Natural killer cell treated with Interleukin-12 subunit alpha and Interleukin-12 subunit beta and Interleukin-15 and Interleukin-18, amount 100 ng/mL, for 72 hours (primary cell): Measurements from ENCODE around the gene WDFY4. TPM values are rescaled to one million over a fixed set of nuclear protein-coding genes. Genes with fewer than 3 reads are reported as not detected.

Experiments used
- ATAC-seq, 2 donors: fragments of 150-1000 bp; cut with Tn5 transposase in 1 of 2; sonication (Bioruptor Pico), chemical (Tn5 transposase) in 1 of 2; 2 replicates each; pipeline ENCODE4 v1.10.0; 2021
- DNase-seq: peaks from one replicate; pipeline ENCODE4 v3.0.0; 2022; ENCODE audit warnings: low spot score
- H3K27ac Mint-ChIP-seq, 2 donors: 1 replicate in 1 of 2; 2 replicates in 1 of 2; pipeline ENCODE4 v1.8.0; 2022; ENCODE audit warnings: mixed read lengths in 2 of 2, mild to moderate bottlenecking in 1 of 2, moderate library complexity in 1 of 2
- H3K27me3 Mint-ChIP-seq, 2 donors: 1 replicate in 1 of 2; 2 replicates in 1 of 2; pipeline ENCODE4 v1.8.0; 2022; ENCODE audit warnings: mixed read lengths in 2 of 2
- H3K36me3 Mint-ChIP-seq: one replicate; pipeline ENCODE4 v1.8.0; 2022; ENCODE audit warnings: mixed read lengths
- H3K4me1 Mint-ChIP-seq, 2 donors: 1 replicate in 1 of 2; 2 replicates in 1 of 2; pipeline ENCODE4 v1.8.0; 2022; ENCODE audit warnings: low read depth in 2 of 2, mixed read lengths in 2 of 2, mild to moderate bottlenecking in 1 of 2
- H3K4me3 Mint-ChIP-seq: one replicate; pipeline ENCODE4 v1.8.0; 2022; ENCODE audit warnings: mixed read lengths
- H3K9me3 Mint-ChIP-seq: 2 replicates; pipeline ENCODE4 v1.8.0; 2022; ENCODE audit warnings: mixed read lengths
- total RNA-seq, 2 donors: library from RNA; stranded (reverse); gene quantifications; one replicate each; pipeline ENCODE4 v1.2.3, GENCODE V29; 2022

Gene WDFY4
- total RNA-seq, 2 donors from 2014 or later, result 2.0 TPM; not detected in 1

GRCh38 chr10:48763403-48763965 lies 78.8 kb downstream of the WDFY4 start:
- DNase-seq, result no peak
- peaks cover 3% of the 10 kb centered on the region for H3K9me3 Mint-ChIP-seq
- no peaks in the 10 kb centered on the region for H3K4me1 Mint-ChIP-seq
- peaks cover 21 to 33% of the 10 kb centered on the region in 2 donors for H3K27me3 Mint-ChIP-seq
- no peaks in the 10 kb centered on the region for H3K36me3 Mint-ChIP-seq
- no peak for ATAC-seq
- H3K4me3 Mint-ChIP-seq, result no peak overlapping the region
- no peak overlapping the region for H3K27ac Mint-ChIP-seq

DNA sequence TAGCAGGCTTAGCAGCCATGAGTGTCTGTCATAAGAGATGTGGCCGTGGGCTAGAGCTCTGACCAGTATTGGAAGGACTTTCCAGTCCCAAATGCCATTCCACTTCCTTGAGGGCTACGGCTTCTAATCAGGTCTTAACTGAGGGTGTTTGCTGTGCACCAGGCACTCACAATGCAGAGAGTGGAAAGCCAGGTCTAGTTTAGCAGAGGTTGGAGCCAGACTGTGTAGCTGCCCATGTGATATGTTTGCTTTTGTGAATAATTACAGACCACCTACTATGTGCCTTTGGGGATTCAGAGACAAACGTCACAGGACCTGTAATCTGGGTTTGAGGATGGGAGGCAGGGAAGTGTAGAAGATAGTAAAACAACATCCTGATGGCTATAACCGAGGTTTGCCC lies 79.8 kb downstream of the WDFY4 start:
- Mint-ChIP-seq H3K4me3 (no peak overlapping the region), H3K4me1 (no peaks in the 10 kb centered on the region), H3K9me3 (peaks cover 3% of the 10 kb centered on the region), H3K27me3 (peaks cover 14 to 24% of the 10 kb centered on the region in 2 donors), H3K27ac (no peak overlapping the region), H3K36me3 (no peaks in the 10 kb centered on the region)
- ATAC-seq (no peak), DNase-seq (no peak)

DNA sequence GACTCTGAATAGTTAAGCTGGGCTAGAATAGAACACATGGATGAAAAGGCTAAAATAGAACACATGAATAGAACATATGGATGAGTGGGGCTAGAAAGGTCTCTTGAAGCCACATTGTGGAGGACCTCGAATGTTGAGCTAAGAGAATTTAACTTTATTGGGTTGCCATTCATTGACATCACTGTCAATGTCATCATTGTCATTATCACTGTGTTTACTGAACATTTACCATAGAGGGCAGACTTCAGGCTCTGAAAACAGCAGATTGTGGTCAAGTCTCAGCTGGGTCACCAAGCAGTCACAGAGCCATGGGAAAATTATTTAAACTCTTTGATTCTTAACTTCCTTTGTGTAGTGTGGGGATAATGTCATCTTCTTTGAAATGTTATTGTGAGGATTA lies 80.4 kb downstream of the WDFY4 start:
- DNase-seq (no peak), ATAC-seq (no peak)
- no peaks in the 10 kb centered on the region for H3K36me3 Mint-ChIP-seq
- no peak overlapping the region for H3K27ac Mint-ChIP-seq
- H3K9me3 Mint-ChIP-seq, result no peaks in the 10 kb centered on the region
- no peak overlapping the region for H3K4me3 Mint-ChIP-seq
- H3K27me3 Mint-ChIP-seq, result peaks cover 9 to 19% of the 10 kb centered on the region in 2 donors
- no peaks in the 10 kb centered on the region for H3K4me1 Mint-ChIP-seq

DNA sequence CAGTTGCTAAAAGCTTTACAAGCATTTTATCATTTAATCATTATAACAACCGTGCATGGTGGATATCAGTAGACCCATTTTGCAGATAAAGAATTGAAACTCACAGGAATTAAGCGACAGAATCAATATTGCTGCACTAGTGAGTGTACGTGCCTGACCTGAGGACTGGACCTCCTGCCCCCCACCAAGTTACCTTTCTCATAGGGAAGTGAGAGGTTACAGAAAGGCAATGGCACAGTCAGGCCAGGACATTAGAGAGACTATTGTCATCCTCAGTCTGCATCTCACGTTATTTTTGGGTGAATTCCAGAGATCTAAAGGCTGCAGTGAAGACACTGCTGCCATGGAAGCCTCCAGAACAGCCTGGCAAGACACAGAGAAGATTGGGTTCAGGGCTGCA lies 80.9 kb downstream of the WDFY4 start:
- DNase-seq, result no peak
- no peak for ATAC-seq
- H3K27me3 Mint-ChIP-seq, result peaks cover 9 to 16% of the 10 kb centered on the region in 2 donors
- H3K9me3 Mint-ChIP-seq, result no peaks in the 10 kb centered on the region
- H3K27ac Mint-ChIP-seq, result no peak overlapping the region
- no peak overlapping the region for H3K4me3 Mint-ChIP-seq
- H3K36me3 Mint-ChIP-seq, result no peaks in the 10 kb centered on the region
- H3K4me1 Mint-ChIP-seq, result no peaks in the 10 kb centered on the region

GRCh38 chr10:48767373-48768143 lies 82.9 kb downstream of the WDFY4 start:
- Mint-ChIP-seq H3K4me3 (no peak overlapping the region), H3K27ac (no peak overlapping the region), H3K36me3 (no peaks in the 10 kb centered on the region), H3K27me3 (peaks cover 0 to 5% of the 10 kb centered on the region in 2 donors), H3K4me1 (no peaks in the 10 kb centered on the region), H3K9me3 (no peaks in the 10 kb centered on the region)
- DNase-seq (no peak), ATAC-seq (peak; percentile 14 to 46)

DNA sequence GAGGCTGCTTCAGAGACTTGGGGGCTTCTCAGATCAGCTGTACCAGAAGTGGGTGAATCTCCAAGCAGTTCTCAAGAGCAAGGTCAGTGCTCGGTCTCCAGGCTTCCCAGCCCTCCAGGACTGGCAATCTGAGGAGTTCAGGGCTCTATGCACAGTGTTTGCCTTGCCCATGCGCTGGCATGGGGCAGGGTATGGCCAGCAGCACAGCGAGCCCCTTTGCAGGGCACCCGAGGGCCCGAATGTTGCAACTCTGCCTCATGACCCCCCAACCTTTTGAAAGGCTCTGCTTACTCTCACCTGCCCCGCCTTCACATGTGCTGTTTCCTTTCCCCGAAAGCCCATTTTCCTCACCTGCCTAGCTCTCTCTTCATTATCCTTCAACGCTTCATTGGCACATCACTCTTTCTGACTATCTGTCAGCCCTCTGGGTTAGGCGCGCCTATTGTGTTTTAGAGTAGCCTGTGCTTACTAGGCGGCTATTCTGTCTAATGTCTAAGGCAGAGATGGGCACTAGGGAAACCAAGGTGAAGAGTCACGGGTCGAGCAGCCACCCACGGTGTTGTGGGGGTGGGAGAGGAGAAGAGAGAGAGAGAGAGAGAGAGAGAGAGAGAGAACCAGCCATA lies 83.6 kb downstream of the WDFY4 start:
- H3K36me3 Mint-ChIP-seq, result no peaks in the 10 kb centered on the region
- ATAC-seq, result peak in 1 of 2 donors; percentile 29

GRCh38 chr10:48768926-48769325 lies 84.3 kb downstream of the WDFY4 start:
- Mint-ChIP-seq H3K4me1 (no peaks in the 10 kb centered on the region), H3K9me3 (no peaks in the 10 kb centered on the region), H3K27ac (no peak overlapping the region), H3K4me3 (no peak overlapping the region), H3K27me3 (peaks cover 0 to 5% of the 10 kb centered on the region in 2 donors), H3K36me3 (no peaks in the 10 kb centered on the region)
- no peak for DNase-seq
- no peak for ATAC-seq

More for the DNA sequence above, 83.6 kb downstream of the WDFY4 start:
- Mint-ChIP-seq H3K27ac (no peak overlapping the region), H3K4me3 (no peak overlapping the region), H3K27me3 (peaks cover 0 to 5% of the 10 kb centered on the region in 2 donors), H3K4me1 (no peaks in the 10 kb centered on the region), H3K9me3 (no peaks in the 10 kb centered on the region)
- DNase-seq, result no peak

DNA sequence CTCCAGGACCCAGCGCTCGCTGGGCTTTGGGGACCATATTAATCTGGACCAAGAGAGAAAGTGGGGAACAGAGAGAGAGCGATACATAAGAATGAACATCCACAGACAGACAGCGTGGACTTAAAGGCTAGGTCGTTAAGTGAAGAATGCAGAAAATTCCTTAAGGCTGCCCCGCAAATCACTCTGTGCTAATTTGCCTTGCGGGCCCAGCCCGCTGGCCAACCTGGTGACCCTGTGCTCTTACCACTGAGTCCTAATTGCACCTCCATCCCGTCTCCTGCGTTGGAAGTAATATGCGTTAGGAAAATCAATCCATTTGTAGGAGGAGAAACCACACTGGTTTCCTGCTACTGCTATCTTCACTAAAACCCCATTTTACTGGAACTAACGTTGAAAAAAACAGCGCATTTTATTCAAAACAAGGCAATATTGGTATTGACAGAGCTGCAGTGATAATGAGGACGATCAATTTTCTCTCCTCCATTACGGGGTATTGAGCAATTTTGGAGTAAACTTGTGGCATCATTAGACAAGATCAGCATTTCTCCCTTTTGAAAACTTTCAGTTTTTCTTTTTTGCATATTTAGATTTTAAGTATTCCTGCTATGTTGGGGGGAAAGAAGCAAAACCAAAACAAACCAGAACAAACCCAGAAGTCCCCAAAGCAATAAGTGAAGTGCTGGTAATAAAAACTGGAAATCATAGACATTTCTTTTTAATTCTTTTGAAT lies 85.2 kb downstream of the WDFY4 start:
- Mint-ChIP-seq H3K9me3 (no peaks in the 10 kb centered on the region), H3K36me3 (no peaks in the 10 kb centered on the region), H3K4me1 (no peaks in the 10 kb centered on the region), H3K27me3 (no peaks in the 10 kb centered on the region), H3K27ac (no peak overlapping the region), H3K4me3 (no peak overlapping the region)
- no peak for ATAC-seq
- no peak for DNase-seq

GRCh38 chr10:48770561-48771089 lies 86.0 kb downstream of the WDFY4 start:
- DNase-seq, result no peak
- no peaks in the 10 kb centered on the region for H3K9me3 Mint-ChIP-seq
- H3K27me3 Mint-ChIP-seq, result no peaks in the 10 kb centered on the region
- H3K27ac Mint-ChIP-seq, result no peak overlapping the region
- no peaks in the 10 kb centered on the region for H3K4me1 Mint-ChIP-seq
- ATAC-seq, result no peak
- H3K36me3 Mint-ChIP-seq, result no peaks in the 10 kb centered on the region
- H3K4me3 Mint-ChIP-seq, result no peak overlapping the region

DNA sequence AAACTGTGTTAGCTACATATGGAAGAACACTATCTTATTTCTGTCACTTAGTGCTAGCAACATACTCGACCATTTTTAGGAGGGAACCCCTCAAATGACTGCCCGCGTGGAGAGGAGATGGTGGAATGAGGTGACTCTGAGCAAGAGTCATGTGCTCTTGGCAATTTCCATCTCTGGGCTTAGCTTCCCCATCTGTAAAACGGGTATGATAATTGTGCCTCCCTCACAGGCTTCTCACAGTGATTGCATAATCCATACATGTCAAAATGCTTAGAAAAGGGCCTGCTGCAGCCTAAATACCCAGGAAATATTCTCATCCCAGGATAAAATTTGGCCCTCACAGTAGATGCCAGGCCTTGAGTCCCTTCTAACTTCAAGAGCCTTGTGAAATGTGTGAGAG lies 86.6 kb downstream of the WDFY4 start:
- no peaks in the 10 kb centered on the region for H3K4me1 Mint-ChIP-seq
- no peaks in the 10 kb centered on the region for H3K9me3 Mint-ChIP-seq
- no peak overlapping the region for H3K4me3 Mint-ChIP-seq
- no peaks in the 10 kb centered on the region for H3K36me3 Mint-ChIP-seq
- no peak for ATAC-seq
- no peak for DNase-seq
- no peak overlapping the region for H3K27ac Mint-ChIP-seq
- no peaks in the 10 kb centered on the region for H3K27me3 Mint-ChIP-seq

DNA sequence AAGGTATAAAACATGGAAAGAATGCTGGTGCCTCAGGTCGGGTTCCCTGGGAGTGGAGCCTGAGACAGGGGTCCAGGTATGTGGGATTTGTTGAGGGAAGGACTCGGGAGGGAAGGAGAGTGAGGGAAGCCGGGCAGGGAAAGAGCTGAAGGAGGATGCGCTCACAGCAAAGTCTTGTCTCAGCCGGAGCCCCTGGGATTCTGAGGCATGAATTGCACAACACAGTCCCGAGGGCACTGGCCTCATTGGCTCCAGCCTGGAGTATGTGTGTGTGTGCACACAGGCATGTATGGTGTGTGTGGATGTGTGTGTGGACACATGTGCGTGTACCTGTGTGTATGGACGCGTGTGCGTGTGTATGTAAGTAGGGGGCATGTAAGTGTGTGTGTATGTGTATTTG lies 87.4 kb downstream of the WDFY4 start:
- Mint-ChIP-seq H3K36me3 (no peaks in the 10 kb centered on the region), H3K27ac (no peak overlapping the region), H3K4me3 (no peak overlapping the region), H3K27me3 (no peaks in the 10 kb centered on the region), H3K9me3 (no peaks in the 10 kb centered on the region), H3K4me1 (no peaks in the 10 kb centered on the region)
- DNase-seq (no peak), ATAC-seq (no peak)

DNA sequence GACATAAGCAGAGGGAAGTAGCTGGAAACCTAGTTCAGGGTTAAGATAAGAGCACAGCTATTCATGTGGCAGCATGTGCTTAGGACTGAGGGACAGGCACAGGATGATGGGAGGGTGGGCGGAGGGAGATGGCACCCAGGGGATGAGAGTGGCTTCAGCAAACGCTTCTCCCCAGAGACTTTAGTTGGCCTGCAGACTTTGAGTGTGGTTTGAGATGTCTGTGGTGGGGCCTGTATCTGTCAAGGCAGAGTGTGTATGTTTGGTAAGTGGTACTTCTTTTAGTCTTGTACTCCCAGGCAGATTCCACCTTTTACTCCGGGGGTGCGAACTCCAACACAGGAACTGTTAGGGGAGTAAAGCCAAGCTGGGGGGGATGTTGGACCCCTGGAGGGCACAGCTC lies 88.9 kb downstream of the WDFY4 start:
- H3K9me3 Mint-ChIP-seq, result no peaks in the 10 kb centered on the region
- no peaks in the 10 kb centered on the region for H3K27me3 Mint-ChIP-seq
- no peak for DNase-seq
- H3K4me3 Mint-ChIP-seq, result no peak overlapping the region
- H3K4me1 Mint-ChIP-seq, result no peaks in the 10 kb centered on the region
- H3K27ac Mint-ChIP-seq, result no peak overlapping the region
- no peak for ATAC-seq
- H3K36me3 Mint-ChIP-seq, result no peaks in the 10 kb centered on the region

DNA sequence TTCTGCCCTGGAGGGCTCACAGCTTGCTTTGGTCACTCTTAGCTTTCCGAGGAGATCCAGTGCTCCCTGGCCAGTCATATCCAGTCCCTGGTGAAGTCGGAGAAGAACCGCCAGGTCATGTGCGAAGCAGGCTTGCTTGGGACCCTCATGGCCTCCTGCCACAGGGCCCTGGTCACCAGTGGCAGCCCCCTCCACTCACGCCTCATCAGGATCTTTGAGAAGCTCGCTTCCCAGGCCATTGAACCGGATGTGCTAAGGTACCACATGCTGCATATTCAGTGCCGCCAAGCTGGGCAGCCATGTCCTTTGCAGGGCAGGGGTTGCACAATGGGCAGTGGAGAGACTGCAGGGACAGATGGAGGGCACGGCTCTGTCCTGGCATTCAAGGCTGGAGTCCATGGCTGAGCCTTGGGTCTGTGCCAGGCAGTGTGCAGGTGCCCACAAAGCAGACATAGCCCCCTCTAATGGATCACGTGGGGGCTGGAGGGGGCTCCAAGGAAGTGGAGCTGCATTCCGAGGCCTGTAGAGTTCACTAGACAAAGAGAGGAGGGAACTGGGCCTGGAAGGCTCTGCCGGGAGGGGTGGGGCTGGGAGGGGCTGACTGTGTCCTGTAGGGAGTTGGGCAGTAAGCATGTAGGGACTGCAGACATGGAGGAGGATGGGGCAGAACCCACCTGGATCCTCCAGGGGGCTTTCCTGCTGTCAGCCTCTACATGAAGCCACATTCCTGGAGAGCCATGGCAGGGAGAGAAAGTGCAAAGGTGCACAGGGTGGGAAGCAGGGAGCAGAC lies 89.9 kb downstream of the WDFY4 start:
- Mint-ChIP-seq H3K4me1 (no peaks in the 10 kb centered on the region), H3K27ac (no peak overlapping the region), H3K36me3 (no peaks in the 10 kb centered on the region), H3K9me3 (no peaks in the 10 kb centered on the region), H3K4me3 (no peak overlapping the region), H3K27me3 (no peaks in the 10 kb centered on the region)
- DNase-seq (no peak), ATAC-seq (no peak)
